NCI-H1930 (cell line): Measurements from ENCODE around the gene DOHH.
A peak's percentile ranks its signal among the peaks of the same experiment; 100 is the strongest.

Experiments used
- DNase-seq, 2 experiments: peaks; one replicate each; lab custom pipeline; 2025; lab: John Stamatoyannopoulos, UW

Gene DOHH

DNA sequence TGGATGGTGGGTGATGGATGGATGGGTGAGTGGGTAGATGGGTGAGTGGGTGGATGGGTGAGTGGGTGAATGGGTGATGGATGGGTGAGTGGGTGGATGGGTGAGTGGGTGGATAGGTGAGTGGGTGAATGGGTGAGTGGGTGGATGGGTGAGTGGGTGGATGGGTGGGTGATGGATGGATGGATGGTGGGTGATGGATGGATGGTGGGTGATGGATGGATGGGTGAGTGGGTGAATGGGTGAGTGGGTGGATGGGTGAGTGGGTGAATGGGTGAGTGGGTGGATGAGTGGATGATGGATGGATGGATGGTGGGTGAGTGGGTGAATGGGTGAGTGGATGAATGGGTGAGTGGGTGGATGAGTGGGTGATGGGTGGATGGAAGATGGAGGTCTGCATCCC is 23.0 kb downstream of the DOHH start:
- no peak for DNase-seq

DNA sequence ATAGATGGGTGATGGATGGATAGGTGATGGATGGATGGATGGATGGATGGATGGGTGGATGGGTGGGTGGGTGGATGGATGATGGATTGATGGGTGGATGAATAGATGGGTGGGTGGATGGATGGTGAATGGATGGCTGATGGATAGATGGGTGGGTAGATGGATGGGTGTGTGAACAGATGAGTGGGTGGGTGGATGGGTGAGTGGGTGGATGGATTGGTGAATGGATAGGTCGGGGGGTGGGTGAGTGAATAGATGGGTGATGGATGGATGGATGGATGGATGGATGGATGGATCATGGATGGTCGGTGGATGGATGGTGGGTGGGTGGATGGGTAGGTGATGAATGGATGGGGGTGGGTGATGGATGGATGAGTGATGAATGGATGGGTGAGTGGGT is 23.6 kb downstream of the DOHH start:
- no peak for DNase-seq

DNA sequence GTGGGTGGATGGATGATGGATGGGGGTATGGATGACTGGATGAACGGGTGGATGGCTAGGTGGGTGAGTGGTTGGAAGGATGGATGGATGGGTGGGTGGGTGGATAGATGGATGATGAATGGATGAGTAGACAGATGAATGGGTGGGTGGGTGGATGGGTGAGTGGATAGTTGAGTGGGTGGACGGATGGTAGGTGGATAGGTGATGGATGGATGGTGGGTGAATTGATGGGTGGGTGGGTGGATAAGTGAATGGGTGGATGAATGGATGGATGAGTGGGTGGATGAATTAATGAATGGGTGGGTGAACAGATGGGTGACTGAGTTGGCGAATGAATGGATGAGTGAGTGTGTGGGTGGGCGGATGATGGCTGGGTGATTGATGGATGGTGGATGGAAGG is 25.0 kb downstream of the DOHH start:
- DNase-seq = no peak

DNA sequence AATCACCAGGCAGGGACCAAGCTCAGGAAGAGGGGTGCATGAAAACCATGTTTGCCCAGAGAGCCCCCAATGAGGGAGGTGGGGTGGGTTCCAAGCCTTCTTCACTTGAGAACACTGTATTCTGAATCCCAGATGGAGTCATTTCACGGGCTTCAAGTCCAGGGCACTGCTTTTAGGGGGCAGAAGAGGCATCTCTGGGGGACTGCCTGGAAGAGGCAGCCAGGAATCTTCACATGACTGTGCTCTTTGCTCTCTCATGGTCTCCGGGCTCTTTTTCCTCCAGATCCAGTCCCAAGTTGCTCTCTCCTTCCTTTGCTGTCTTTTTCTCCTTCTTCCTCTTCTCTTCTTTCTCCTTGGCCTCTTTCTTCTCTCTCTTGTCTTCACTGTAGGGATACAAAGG is 25.9 kb downstream of the DOHH start:
- no peak for DNase-seq

DNA sequence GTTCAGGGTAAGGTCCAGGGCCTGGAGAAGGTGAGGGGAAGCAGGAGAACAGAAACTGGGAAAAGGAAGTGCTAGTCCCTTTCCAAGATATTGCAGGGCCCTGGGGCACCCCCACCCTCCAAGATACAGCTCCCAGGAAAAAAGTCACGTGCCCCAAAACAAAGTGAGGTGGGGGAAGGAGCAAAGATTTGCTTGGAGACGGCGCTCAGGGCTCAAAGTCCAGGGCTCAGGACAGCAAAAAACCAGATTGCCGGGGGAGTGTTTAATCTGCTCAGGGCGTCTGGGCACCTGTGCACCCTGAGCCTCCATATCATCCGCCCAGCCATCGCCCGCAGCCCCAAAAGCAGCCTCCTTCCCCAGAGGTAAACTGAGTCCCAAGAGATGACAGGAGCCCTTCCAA is 26.5 kb downstream of the DOHH start:
- DNase-seq = no peak

DNA sequence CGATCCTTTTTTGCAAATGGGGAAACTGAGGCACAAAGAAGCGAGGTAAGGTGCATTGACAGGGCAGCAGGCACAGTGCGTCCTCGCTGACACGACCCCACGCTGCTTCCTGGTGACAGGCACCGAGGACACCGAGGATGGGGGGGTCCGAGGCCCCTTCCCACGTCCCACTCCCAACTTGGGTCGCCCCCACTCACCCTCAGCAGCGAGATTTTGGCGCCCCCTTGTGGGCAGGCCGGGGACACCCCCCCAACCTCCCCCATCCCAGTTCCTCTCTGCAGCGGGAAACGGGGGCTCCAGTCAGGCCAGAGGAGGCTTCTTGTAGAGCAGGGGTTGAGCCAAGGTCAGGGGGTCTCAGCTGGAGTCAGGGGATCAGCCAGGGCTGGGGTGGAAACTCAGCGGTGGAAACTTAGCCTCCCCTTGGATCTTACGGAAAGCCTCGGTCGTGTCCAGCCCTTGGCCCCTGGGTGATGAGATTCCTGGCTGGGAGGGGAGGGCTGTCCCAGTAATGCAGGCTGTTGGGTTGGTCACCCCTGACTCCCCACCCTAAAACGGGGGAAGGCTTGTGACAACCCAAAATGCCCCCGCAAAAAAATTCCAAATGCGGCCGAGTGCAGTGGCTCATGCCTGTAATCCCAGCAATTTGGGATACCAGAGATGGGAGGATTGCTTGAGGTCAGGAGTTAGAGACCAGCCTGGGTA is 28.4 kb downstream of the DOHH start:
- DNase-seq = peak in 1 of 2 experiments; percentile 28

DNA sequence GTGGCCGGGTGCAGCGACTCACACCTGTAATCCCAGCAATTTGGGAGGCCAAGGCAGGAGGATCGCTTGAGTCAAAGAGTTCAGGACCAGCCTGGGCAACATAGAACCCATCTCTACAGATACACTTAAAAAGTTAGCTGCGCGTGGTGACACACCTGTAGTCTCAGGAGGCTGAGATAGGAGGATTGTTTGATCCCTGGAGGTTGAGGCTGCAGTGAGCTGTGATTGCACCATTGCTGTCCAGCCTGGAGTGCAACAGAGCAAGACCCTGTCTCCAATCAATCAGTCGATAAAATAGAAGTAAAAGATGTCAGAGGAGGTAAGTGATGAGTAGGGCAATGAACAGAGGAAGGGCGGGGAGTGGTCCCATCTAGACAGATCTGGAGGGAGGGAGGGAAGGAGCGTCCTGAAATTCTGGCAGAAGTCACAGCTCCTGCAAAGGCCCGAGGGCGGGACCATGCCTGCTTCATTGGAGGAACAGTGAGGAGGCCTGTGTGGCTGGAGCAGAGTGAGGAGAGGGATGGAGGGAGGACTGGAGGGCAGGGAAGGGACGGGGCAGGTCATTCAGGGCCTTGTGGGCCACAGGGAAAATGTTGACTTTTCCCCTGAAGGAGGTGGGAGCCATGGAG is 29.9 kb downstream of the DOHH start:
- DNase-seq = no peak

DNA sequence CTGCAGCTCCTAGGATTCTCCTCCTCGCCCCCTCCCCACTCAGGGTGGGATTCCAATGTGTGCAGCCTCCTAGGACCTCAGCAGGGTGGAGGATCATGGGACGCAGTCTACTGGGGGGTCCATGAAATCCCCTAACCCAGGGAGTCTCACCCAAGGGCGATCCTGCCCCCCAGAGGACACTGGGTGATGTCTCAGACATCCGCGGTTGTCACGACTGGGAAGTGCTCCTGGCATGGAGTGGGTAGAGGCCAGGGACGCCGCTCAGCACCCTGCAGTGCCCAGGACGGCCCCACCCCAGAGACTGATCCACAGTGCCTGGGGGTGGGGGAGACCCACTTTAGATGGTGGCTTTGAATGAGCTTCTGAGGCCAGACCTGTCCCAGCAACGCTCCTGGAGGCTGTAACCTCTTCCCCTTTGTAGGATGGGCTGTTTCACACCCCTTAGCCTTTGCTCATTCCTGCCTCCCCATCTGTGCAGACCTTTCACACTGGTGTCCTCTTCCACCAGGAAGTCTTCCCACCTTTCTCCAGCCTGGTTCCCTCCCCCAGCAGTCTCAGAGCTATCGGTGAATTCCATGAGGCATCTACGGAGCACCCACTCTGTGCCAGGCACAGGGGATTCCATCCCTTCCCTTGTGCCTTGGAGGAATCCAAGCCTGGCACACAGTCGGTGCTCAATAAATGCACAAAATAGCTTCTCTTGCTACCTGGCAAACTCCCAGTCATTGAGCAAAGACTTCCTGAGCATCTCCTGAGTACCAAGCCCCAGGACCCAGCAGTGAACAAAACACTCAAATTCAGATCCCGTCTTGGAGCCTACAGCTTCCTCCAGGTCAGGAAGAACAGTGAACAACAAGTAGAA is 30.6 kb downstream of the DOHH start:
- no peak for DNase-seq

DNA sequence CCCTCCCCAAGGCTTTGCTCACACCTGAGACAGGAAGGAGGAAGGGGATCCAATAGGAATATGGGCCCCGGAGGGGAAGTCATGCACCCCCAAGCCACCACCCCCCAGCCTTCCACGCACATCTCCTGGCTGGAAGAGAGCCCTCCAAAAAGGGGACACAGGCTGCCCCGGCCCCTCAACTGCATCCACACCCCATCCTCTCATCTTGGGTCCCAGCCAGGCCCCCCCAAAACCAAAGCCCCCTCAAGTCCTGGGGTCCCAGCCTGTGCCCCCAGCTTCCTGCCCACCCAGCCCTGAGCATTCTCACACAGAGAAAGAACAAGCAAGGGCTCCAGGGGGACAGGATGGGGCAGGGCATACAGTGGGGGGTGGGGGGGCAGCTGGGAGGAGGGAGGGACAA is 32.3 kb downstream of the DOHH start:
- DNase-seq = no peak

DNA sequence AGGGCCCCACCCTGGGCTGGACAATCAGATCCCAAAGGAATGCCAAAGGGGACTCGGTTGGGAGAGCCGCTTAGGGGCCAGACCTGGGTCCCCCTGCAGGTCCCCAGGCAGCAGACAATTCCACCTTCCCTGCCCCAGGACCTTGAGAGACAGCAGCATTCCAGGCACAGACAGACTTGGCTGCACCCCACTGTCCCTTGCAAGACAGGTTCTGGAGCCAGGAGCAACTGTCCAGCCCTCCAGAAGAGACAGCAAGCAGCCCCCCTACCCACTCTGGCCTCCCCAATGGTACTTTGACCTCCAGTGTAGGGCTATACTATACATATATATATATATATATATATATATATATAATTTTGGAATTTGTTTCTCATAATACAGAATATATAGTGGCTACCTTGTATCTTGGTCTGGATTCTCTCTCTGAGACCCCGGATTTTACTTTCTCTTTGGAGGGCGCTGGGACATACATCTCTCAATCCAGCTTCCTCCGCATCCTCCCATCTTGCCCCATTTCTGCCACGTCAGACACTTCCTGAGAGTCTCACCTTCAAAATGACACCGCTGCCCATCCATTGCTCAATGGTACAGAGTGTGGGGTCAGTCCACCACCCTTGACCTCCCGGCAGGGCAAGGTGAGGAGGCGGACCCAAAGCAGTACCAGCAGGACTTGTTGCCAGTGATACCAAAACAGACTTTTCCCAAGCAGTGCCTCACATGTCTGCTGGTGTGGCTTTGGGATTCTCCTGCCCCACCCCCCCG is 32.9 kb downstream of the DOHH start:
- DNase-seq = no peak

DNA sequence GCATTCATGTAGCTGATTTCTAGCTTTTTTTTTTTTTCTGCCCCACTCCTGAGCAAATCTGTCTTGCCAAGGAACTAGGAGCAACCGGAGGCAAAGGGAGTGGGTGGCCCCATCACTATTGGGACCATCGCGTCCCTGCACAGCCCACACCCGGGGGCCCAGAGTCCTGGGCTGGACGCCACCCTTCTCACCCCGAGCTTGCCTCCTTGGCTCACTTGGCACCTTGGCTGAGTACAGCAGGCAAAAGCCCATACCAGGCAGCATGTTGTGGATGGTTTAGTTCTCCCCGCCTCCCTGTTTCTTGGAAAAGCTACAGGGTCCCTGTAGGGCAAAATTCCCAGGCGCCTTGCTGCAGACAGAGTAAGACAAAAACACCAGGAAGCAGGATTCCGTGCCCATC is 33.8 kb downstream of the DOHH start:
- no peak for DNase-seq

DNA sequence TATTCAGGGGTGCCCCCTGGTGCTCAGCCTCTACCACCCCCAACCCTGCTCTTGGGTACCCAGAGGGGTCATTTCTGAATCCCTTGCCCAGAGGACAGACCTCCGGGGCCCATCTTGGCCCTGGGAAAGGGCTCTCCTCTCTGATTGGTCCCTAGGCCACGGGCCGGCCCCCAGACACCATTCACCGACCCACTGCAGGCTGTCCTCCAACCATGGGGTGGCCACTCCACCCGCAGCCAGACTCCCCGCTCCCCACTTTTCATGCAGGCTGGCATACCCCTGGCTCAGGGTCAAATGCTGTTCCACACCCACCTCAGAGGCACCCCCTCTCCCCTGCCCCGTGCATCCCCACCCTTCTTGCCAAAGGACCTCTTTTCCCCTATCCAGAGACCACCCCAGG is 34.9 kb downstream of the DOHH start:
- DNase-seq = no peak

DNA sequence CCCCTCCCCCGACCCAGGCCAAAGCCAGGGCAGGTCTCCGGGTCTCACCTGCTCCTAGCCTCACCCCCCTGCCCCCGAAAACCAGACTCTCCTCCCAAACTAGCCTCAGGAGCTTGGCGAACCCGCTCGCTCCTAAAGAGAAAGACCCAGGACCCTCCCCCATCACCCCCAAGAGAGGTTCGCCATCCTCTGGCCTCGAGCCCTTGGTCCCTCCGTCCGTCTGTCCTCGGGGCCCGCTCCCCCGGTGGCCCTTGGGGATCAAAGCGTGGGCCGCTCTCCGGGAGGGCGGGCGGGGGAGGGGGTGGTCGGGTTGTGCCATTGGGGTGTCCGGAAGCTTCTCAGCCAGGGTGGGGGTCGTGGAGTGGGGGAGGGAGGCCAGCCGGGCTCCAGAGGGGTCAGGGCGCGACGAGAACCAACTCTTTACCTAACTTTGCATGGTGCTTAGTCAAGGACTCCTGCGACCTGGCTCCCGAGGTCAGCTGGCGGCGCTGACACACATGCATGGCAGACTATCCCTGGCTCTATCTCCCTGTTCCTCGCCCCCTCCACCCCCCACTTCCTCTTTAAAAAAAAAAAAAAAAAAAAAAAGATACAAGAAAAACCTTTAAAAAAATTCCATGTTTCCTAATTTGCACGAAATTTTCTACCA is 35.8 kb downstream of the DOHH start:
- DNase-seq = no peak

DNA sequence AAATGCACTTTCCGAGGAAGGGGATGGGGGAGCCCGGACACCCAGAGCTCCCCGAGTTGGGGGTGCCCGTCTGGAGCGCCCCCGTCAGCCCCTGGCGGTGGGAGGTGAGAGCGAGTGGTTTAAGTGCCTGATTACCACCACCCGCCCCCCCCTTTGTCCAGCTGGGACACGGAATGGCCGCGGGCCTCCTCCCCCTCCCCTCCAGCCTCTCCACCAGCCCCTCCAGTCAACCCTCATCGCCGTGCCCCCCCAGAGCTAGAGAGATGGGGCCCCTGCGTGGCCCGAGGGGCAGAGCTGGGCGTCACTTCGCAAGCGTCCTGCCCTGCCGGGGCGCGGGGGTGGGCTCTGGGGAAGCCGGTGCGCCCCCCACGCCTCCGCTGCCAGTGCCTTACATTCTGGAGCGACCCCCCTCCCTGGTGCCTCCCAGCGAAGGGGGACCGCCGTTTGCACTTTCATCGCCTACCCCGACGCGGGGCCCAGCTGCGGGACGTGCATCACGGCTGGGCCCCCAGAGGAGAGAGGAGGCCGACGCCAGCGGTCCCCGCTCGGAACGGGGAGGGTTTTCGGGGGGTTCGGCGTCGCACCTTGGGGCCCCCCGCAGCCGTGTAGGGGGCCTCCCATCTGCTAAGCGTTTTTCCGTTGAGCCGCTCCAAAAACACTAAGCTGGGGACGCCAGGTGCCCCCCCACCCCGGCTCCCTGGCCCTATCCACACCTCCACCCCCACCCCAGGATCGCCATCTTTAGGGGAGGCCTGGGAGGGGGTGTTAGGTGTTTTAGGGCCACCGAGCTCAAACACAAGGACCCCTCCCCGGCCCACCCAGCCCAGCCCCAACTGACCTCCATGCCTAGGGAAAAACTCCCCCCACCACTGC is 36.5 kb downstream of the DOHH start:
- DNase-seq = no peak

DNA sequence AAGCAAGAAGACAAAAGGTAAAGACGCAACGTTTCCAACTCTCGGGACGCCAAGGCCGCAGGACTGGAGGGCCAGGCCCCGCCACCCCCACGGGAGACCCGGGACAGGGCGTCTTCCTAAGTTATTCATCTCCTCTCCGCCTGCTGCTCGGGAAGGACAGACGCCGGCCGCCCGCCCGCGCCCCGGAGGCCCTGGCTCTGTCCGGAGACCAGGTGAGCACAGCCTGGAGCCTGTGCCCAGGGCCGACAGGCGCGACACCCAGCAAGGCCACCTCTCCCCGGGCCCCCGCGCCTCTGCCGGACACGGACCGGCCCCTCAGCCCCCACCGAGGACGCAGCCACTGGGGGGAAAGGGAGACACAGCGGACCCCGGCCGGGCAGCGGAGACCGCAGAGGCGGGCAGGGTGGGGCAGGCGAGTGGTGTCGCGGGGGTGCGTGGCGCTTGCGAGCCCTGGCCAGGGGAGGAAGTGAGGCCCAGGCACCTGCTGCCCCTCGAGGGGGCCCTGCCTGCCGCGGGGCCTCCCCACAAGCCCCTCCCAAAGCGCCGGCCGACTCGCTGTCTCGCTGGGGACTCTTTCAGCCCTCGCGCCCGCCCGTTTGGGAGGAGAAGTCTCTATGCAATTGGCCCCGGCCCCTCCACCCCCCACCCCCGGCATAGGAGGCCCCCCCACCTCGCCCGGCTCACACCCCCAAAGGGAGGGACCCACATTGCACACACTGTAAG is 37.3 kb downstream of the DOHH start:
- no peak for DNase-seq

DNA sequence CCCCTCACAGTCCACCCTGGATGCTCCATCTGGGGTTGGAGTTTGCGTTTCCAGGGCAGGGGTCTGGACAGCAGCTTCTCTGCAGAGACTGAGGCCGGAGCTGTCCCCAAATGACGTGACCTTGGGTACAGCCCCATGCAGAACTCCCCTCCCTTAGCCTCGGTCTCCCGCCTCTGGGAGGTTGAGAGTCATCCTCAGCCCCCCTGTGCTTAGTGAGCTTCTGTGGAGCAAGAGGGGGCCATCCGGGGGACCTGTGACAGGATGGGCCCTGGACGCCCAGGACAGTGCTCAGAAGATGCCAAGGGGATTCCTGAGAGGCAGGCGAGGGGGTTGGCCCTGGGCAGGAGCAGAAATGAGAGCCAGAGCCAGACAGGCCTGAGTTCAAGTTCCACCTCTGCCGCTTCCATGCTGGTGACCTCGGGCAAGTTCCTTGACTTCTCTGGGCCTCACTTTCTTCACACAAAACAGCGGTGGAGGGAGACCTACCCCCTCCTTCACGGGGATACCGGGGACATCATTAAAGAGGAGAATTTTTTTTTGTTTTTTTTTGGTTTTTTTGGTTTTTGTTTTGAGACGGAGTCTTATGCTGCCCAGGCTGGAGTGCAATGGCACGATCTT is 40.4 kb downstream of the DOHH start:
- no peak for DNase-seq

DNA sequence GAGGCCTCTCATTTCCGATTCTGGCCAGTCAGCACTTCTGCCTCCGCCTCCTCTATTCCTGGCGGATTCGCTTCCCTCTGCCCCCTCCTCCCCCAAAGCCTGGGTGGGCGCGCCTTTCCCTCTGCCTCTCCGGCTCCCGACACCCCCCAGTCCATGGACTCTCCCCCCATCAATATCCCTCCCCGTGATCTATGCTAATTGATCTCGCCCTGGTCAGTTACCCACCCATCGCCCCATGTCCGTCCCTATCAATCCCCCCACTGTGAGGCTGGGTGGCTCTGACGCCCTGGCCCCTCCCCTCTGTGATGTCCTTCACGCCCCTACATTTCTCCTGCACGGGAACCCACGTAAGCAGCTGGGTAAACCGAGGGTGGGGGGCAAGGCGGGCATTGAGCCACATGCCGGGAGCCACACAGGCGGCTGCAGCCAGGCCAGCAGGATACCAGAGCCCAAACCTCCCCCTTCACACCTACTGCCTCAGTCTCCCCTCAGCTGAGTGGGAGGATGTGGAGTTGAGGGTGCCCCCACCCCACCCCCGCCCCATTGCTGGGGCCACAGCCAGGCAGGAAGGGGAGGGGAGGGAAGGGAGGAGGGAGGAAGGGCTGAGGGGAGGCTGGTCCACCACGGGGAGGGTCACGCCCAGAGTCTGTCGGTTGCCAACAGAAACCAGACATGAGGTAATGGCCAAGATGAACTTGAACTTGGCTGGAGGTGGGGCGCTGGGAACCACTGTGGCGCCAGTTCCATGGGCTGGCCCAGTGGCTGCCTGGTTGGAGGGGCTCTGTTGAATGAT is 41.2 kb downstream of the DOHH start:
- DNase-seq = no peak

DNA sequence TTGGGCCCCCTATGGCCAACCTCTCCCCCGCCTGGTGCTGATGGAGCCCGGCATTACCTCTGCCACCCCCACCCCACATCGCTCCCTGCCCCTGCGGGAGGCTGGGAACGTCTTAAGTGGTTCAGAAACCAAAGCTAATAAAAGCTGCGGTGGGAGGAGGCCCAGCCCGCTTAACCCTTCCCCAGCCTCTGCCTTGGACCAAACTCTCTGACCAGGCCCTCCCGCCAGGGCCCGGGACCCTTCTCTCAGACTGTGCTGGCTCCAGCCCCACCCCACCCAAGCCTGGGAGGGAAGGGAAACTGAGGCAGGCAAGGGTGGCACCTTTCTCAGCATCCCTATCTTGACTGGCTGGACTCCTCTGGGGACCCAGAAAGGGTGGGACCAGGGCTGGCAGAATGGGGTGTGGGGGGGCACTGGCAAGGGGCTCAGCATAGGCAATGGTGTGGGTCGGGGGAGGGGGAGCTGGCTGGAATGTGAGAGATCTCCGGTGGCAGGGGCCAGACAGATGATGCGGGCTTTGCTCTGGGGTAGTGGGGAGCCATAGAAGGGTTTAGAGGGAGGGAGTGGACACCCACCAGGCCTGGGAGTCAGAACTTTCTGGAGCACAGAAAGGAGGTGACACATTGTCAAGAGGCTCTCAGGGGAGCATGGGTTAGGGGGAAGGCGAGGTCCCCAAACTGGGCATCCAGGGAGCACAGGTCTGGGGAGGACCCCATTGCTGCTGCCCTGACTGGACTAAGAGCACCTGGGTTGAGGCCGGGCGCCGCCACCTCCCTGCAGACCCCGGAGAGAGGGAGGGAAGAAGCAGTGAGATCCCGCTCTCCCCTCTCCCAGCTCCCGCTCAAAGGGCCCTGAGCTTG is 42.0 kb downstream of the DOHH start:
- DNase-seq = no peak
